Measurements from ENCODE around the gene ZNF487.
A peak's percentile ranks its signal among the peaks of the same experiment; 100 is the strongest.

Gene ZNF487

DNA sequence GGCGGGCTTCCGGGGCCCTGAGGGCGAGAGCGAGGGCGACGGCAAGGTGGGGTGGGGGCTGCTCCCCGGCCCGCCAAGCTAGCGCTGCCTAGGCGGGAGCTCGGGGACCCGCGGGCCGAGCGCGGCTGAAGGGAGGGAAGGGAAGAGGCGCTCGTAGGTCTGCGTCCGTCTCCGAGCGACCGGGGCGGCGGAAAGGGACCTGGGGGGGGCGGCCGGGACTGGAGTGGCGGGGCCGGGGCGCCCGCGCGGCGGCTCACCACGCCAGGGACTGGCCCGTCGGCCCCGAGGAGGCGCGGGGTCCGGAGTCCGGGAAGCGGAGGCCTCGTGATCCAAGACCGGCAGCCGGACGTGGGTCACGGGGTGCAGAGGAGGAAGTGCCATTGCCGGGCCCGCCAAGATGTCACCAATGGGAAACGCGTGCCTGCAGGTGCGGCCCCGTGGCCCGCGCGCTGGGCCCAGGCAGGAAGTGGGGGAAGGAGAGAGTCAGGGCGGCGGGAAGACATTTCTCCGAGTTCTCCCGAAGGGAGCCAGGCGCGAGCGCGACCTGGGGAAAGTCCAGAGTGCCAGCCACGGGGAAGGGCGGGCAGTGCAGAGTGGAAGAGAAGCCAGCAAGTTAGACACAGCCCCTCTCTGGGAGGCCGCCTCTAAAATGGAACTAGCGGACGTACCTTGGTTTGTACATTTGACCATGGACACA lies 39.8 kb upstream of the ZNF487 start:
- H3K4ac ChIP-seq (ENCODE audit: low read length), result no peak overlapping the region
- no peak overlapping the region for H2BK12ac ChIP-seq (ENCODE audit: low read length)
- peak overlapping the region; percentile 91 for H2BK5ac ChIP-seq (ENCODE audit: low read length)
- H2AFZ ChIP-seq (ENCODE audit: low read length), result peak overlapping the region; percentile 81
- H3K9me3 ChIP-seq (replicated peaks in 1 of 2; ENCODE audit: control insufficient read depth in 2 of 2, insufficient read depth in 1 of 2, low read depth in 1 of 2, low read length in 2 of 2), result no peaks in the 10 kb centered on the region
- peak overlapping the region; percentile 83 for H3K9ac ChIP-seq (ENCODE audit: low read depth, low read length, poor library complexity)
- H3K4me3 ChIP-seq (ENCODE audit: low read length in 2 of 2), result peak overlapping the region; percentile 78 to 79
- peak overlapping the region; percentile 66 for H4K91ac ChIP-seq (ENCODE audit: low read depth, low read length, poor library complexity)
- H4K8ac ChIP-seq (ENCODE audit: low read depth, low read length), result no peak overlapping the region
- no peak overlapping the region for H3K14ac ChIP-seq (ENCODE audit: low read length)
- H3K18ac ChIP-seq (ENCODE audit: low read length), result peak overlapping the region; percentile 97
- H3K27me3 ChIP-seq (ENCODE audit: control insufficient read depth in 3 of 3, insufficient read depth in 3 of 3, low read depth in 1 of 3, low read length in 3 of 3), result no peaks in the 10 kb centered on the region
- no peak overlapping the region for H2BK15ac ChIP-seq (ENCODE audit: low read length)
- no CpG with 5 or more reads among the region's 70 CpGs for WGBS, 2 donors (ENCODE audit: extremely low coverage in 2 of 2, insufficient read length in 2 of 2, insufficient replicate concordance in 1 of 2)
- peak; percentile 79 for DNase-seq (ENCODE audit: low spot score)
- H3K4me2 ChIP-seq (ENCODE audit: insufficient read depth, low read length, poor library complexity, severe bottlenecking), result peak overlapping the region; percentile 88
- H3K27ac ChIP-seq (replicated peaks; ENCODE audit: low read length), result peak overlapping the region; percentile 93
- H3K79me1 ChIP-seq (ENCODE audit: low read depth, low read length), result peaks cover 7% of the 10 kb centered on the region
- H3K36me3 ChIP-seq (replicated peaks in 1 of 2; ENCODE audit: control insufficient read depth in 2 of 2, insufficient read depth in 2 of 2, low read length in 2 of 2), result peaks cover 10 to 79% of the 10 kb centered on the region in 2 donors
- peak overlapping the region; percentile 87 for H3K23ac ChIP-seq (ENCODE audit: low read depth, low read length, poor library complexity)
- no peak overlapping the region for H2BK120ac ChIP-seq (ENCODE audit: low read depth, low read length)
- H2AK5ac ChIP-seq (ENCODE audit: low read depth, low read length), result no peak overlapping the region
- H3K4me1 ChIP-seq (ENCODE audit: control insufficient read depth in 2 of 2, insufficient read depth in 1 of 2, low read depth in 1 of 2, low read length in 2 of 2), result peaks cover 13% of the 10 kb centered on the region in 2 donors

- Histone ChIP-seq H2BK12ac (ENCODE audit: low read length) (no peak overlapping the region), H2AK5ac (ENCODE audit: low read depth, low read length) (no peak overlapping the region), H3K18ac (ENCODE audit: low read length) (no peak overlapping the region), H3K9ac (ENCODE audit: low read depth, low read length, poor library complexity) (no peak overlapping the region), H3K4me1 (ENCODE audit: control insufficient read depth in 2 of 2, insufficient read depth in 1 of 2, low read depth in 1 of 2, low read length in 2 of 2) (peaks cover 13 to 15% of the 10 kb centered on the region in 2 donors), H3K36me3 (replicated peaks in 1 of 2; ENCODE audit: control insufficient read depth in 2 of 2, insufficient read depth in 2 of 2, low read length in 2 of 2) (peaks cover 1 to 79% of the 10 kb centered on the region in 2 donors), H3K79me1 (ENCODE audit: low read depth, low read length) (peaks cover 7% of the 10 kb centered on the region), H3K27ac (replicated peaks; ENCODE audit: low read length) (no peak overlapping the region), H4K91ac (ENCODE audit: low read depth, low read length, poor library complexity) (no peak overlapping the region), H3K14ac (ENCODE audit: low read length) (no peak overlapping the region), H3K4me2 (ENCODE audit: insufficient read depth, low read length, poor library complexity, severe bottlenecking) (no peak overlapping the region), H2BK15ac (ENCODE audit: low read length) (no peak overlapping the region), H4K8ac (ENCODE audit: low read depth, low read length) (no peak overlapping the region), H2BK5ac (ENCODE audit: low read length) (no peak overlapping the region), H3K4ac (ENCODE audit: low read length) (no peak overlapping the region), H2BK120ac (ENCODE audit: low read depth, low read length) (no peak overlapping the region), H3K4me3 (ENCODE audit: low read length in 2 of 2) (no peak overlapping the region), H2AFZ (ENCODE audit: low read length) (no peak overlapping the region), H3K9me3 (replicated peaks in 1 of 2; ENCODE audit: control insufficient read depth in 2 of 2, insufficient read depth in 1 of 2, low read depth in 1 of 2, low read length in 2 of 2) (peaks cover 0 to 4% of the 10 kb centered on the region in 2 donors), H3K27me3 (ENCODE audit: control insufficient read depth in 3 of 3, insufficient read depth in 3 of 3, low read depth in 1 of 3, low read length in 3 of 3) (no peaks in the 10 kb centered on the region), H3K23ac (ENCODE audit: low read depth, low read length, poor library complexity) (no peak overlapping the region)
- WGBS, 2 donors (ENCODE audit: extremely low coverage in 2 of 2, insufficient read length in 2 of 2, insufficient replicate concordance in 1 of 2), result no CpG with 5 or more reads among the region's 2 CpGs
- no peak for DNase-seq (ENCODE audit: low spot score)
Observed at GRCh38 chr10:43398939-43399319, 38.0 kb upstream of the ZNF487 start.

DNA sequence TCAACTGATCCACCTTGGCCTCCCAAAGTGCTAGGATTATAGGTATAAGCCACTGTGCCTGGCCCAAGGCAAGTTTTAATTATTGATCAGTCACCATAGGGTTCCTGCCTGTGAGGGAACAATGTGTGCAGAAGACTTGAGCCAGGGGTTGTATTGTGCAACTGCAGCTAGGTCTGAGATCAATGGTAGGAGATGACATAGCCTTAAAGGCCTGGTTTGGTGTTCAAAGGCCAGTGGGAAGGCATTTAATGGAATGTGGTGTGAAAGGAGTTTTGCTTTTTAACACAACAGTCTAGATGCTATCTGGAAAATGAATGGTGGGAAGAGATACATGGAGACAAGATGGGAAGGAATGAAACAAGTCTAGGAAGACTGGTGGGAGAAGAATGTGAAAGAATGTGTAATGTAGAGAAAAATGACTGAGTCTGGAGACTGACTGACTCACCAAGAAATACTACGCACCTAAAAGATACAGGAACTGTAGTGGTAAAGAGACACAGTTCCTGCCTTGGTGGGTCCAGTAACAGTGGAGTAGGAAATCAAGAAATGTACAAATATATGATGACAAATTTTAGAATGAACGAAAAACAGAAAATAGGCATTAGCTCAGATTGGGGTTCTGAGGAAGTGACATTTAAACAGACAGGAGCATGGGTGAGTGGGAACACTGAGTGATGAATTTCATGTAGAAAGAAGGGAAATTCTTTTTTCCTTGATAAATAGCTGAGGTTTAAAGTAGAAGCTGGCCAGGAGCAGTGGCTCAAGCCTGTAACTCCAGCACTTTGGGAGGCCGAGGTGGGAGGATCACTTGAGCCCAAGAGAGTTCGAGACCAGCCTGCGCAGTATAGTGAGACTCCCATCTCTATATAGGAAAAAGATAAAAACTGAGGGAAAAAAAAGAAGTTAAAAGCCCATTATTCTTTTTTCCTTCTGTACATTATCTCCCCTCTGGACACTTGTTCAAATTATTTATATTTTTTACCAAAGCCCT lies 37.3 kb upstream of the ZNF487 start:
- H3K23ac ChIP-seq (ENCODE audit: low read depth, low read length, poor library complexity), result no peak overlapping the region
- peaks cover 13 to 15% of the 10 kb centered on the region in 2 donors for H3K4me1 ChIP-seq (ENCODE audit: control insufficient read depth in 2 of 2, insufficient read depth in 1 of 2, low read depth in 1 of 2, low read length in 2 of 2)
- H3K14ac ChIP-seq (ENCODE audit: low read length), result no peak overlapping the region
- H2BK120ac ChIP-seq (ENCODE audit: low read depth, low read length), result no peak overlapping the region
- H3K18ac ChIP-seq (ENCODE audit: low read length), result no peak overlapping the region
- H2AK5ac ChIP-seq (ENCODE audit: low read depth, low read length), result no peak overlapping the region
- no peak overlapping the region for H4K91ac ChIP-seq (ENCODE audit: low read depth, low read length, poor library complexity)
- no peak overlapping the region for H2BK12ac ChIP-seq (ENCODE audit: low read length)
- peaks cover 0 to 79% of the 10 kb centered on the region in 2 donors for H3K36me3 ChIP-seq (replicated peaks in 1 of 2; ENCODE audit: control insufficient read depth in 2 of 2, insufficient read depth in 2 of 2, low read length in 2 of 2)
- H2BK15ac ChIP-seq (ENCODE audit: low read length), result no peak overlapping the region
- H3K4me3 ChIP-seq (ENCODE audit: low read length in 2 of 2), result no peak overlapping the region
- peaks cover 0 to 11% of the 10 kb centered on the region in 2 donors for H3K9me3 ChIP-seq (replicated peaks in 1 of 2; ENCODE audit: control insufficient read depth in 2 of 2, insufficient read depth in 1 of 2, low read depth in 1 of 2, low read length in 2 of 2)
- H4K8ac ChIP-seq (ENCODE audit: low read depth, low read length), result no peak overlapping the region
- H3K4me2 ChIP-seq (ENCODE audit: insufficient read depth, low read length, poor library complexity, severe bottlenecking), result no peak overlapping the region
- DNase-seq (ENCODE audit: low spot score), result no peak
- H2AFZ ChIP-seq (ENCODE audit: low read length), result no peak overlapping the region
- H3K4ac ChIP-seq (ENCODE audit: low read length), result no peak overlapping the region
- H3K27me3 ChIP-seq (ENCODE audit: control insufficient read depth in 3 of 3, insufficient read depth in 3 of 3, low read depth in 1 of 3, low read length in 3 of 3), result no peaks in the 10 kb centered on the region
- H3K79me1 ChIP-seq (ENCODE audit: low read depth, low read length), result peaks cover 7% of the 10 kb centered on the region
- H2BK5ac ChIP-seq (ENCODE audit: low read length), result no peak overlapping the region
- no peak overlapping the region for H3K27ac ChIP-seq (replicated peaks; ENCODE audit: low read length)
- H3K9ac ChIP-seq (ENCODE audit: low read depth, low read length, poor library complexity), result no peak overlapping the region
- no CpG with 5 or more reads among the region's 5 CpGs for WGBS, 2 donors (ENCODE audit: extremely low coverage in 2 of 2, insufficient read length in 2 of 2, insufficient replicate concordance in 1 of 2)

DNA sequence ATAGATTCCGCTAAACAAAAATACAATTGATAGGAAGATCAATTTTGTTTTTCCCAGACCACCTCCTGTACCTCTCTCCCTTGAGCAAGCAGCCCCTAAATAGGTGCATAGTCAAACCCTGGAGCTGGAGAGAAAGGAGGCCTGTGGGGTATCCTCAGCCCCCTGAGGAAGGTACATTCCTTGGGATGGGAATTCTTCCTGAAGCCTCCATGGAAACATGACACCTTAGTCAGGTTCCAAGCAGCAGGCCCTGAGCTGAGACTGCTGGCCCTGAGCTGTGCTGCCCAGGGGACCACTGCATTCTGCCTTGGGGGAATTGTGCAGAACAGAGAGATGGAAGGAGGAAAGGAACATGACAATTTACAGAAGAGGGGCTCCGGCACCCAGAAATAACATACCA lies 35.3 kb upstream of the ZNF487 start:
- Histone ChIP-seq H3K23ac (ENCODE audit: low read depth, low read length, poor library complexity) (no peak overlapping the region), H3K27ac (replicated peaks; ENCODE audit: low read length) (peak overlapping the region; percentile 37), H3K36me3 (replicated peaks in 1 of 2; ENCODE audit: control insufficient read depth in 2 of 2, insufficient read depth in 2 of 2, low read length in 2 of 2) (peaks cover 2 to 73% of the 10 kb centered on the region in 2 donors), H3K79me1 (ENCODE audit: low read depth, low read length) (peaks cover 2% of the 10 kb centered on the region), H3K4me1 (ENCODE audit: control insufficient read depth in 2 of 2, insufficient read depth in 1 of 2, low read depth in 1 of 2, low read length in 2 of 2) (peaks cover 12 to 13% of the 10 kb centered on the region in 2 donors), H2BK15ac (ENCODE audit: low read length) (no peak overlapping the region), H2AK5ac (ENCODE audit: low read depth, low read length) (no peak overlapping the region), H2BK12ac (ENCODE audit: low read length) (no peak overlapping the region), H3K9me3 (replicated peaks in 1 of 2; ENCODE audit: control insufficient read depth in 2 of 2, insufficient read depth in 1 of 2, low read depth in 1 of 2, low read length in 2 of 2) (peaks cover 0 to 17% of the 10 kb centered on the region in 2 donors), H3K4ac (ENCODE audit: low read length) (no peak overlapping the region), H3K4me2 (ENCODE audit: insufficient read depth, low read length, poor library complexity, severe bottlenecking) (no peak overlapping the region), H4K91ac (ENCODE audit: low read depth, low read length, poor library complexity) (no peak overlapping the region), H3K14ac (ENCODE audit: low read length) (no peak overlapping the region), H3K4me3 (ENCODE audit: low read length in 2 of 2) (no peak overlapping the region), H3K27me3 (ENCODE audit: control insufficient read depth in 3 of 3, insufficient read depth in 3 of 3, low read depth in 1 of 3, low read length in 3 of 3) (no peaks in the 10 kb centered on the region), H2BK5ac (ENCODE audit: low read length) (no peak overlapping the region), H2BK120ac (ENCODE audit: low read depth, low read length) (no peak overlapping the region), H2AFZ (ENCODE audit: low read length) (no peak overlapping the region), H3K18ac (ENCODE audit: low read length) (no peak overlapping the region), H3K9ac (ENCODE audit: low read depth, low read length, poor library complexity) (no peak overlapping the region), H4K8ac (ENCODE audit: low read depth, low read length) (no peak overlapping the region)
- no CpG with 5 or more reads among the region's 2 CpGs for WGBS, 2 donors (ENCODE audit: extremely low coverage in 2 of 2, insufficient read length in 2 of 2, insufficient replicate concordance in 1 of 2)
- DNase-seq (ENCODE audit: low spot score), result no peak
